CD4-positive, alpha-beta T cell treated with Interleukin-4 for 4 hours (primary cell): ENCODE data around the gene HPCAL1.

ENCODE experiments used
- DNase-seq: peaks from one replicate; pipeline ENCODE4 v3.0.0-alpha.2; 2020

Gene HPCAL1

DNA sequence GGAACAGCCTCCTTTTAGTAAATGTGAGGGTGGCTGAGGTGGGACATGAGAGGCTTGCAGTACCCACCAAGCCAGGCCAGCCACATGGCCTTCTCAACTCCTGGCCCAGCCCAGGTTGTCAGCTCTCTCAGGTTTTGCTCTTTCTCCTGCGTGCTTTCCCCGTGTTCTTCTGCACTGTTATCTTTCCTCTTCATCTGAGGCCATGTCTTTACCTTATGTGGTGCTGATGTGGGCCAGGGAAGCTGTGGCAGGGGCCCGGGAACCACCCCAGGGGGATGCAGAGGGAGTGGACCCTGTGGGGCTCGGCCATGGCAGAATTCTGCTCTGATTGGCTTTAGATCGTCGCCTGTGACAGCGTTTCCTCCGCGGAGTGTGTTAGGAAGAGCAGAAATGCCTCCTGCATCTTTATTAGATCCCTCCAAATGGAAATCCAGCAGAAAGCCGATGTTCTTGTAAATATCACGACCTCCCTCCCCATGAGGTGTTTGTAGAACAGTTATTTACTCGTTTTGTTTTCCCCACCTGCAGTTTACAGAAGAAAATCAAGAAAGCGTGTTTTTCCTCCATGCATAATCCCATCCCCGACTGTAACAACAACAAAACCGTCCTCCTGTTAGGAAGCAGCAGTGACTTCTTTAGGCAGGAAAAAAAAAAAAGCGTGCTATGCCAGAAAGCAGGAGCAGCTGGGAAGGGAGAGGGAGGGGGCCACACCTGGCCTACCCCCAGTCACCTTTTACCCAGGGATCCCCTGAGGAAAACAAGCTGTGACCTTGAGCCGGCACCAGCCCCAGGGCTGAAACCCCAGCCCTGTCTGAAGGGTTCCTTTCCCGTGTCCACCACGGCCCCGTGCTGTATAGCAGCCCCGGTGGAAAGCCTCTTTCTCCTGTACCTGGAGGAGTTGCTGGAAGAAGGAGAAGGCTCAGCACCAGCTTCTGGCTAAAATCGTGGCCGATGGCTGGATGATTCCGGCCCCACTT, 54.8 kb downstream of the HPCAL1 start:
- DNase-seq: no peak

DNA sequence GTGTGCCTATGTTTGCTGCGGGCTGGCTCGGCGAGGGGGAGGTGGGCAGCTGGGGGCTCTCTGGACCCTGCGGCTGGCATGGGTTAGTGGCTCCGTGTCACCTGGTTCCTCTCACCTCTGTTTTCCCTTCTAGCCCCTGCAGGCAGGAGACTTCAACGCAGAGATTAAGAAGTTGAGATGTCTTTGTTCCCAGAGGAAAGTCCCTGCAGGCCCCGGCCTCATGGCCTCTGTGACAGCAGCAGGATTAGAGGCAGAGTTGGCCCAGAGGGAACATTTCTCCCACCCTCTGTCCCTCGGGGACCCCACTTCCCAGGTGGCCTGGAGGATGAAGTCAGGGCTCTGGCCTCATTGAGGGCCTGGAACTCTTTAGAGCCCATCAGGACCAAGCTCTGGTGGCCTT, 56.5 kb downstream of the HPCAL1 start:
- DNase-seq: no peak

- no peak for DNase-seq
Measured at GRCh38 chr2:10359731-10360329, 57.1 kb downstream of the HPCAL1 start.

DNA sequence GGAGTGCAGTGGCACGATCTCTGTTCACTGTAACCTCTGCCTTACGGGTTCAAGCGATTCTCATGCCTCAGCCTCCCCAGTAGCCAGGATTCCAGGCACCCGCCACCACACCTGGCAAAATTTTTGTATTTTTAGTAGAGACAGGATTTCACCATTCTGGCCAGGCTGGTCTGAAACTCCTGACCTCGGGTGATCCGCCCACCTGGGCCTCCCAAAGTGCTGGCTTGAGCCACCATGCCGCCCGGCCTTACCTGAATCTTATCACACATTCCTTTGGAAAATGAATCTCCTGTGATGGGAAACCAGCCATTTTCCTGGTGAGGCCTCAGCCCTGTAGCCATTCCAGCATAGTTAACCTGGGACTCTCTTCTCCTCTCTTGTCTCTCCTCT, 57.8 kb downstream of the HPCAL1 start:
- DNase-seq: no peak

- DNase-seq: no peak
Measured at GRCh38 chr2:10360850-10361588, 58.3 kb downstream of the HPCAL1 start.

DNA sequence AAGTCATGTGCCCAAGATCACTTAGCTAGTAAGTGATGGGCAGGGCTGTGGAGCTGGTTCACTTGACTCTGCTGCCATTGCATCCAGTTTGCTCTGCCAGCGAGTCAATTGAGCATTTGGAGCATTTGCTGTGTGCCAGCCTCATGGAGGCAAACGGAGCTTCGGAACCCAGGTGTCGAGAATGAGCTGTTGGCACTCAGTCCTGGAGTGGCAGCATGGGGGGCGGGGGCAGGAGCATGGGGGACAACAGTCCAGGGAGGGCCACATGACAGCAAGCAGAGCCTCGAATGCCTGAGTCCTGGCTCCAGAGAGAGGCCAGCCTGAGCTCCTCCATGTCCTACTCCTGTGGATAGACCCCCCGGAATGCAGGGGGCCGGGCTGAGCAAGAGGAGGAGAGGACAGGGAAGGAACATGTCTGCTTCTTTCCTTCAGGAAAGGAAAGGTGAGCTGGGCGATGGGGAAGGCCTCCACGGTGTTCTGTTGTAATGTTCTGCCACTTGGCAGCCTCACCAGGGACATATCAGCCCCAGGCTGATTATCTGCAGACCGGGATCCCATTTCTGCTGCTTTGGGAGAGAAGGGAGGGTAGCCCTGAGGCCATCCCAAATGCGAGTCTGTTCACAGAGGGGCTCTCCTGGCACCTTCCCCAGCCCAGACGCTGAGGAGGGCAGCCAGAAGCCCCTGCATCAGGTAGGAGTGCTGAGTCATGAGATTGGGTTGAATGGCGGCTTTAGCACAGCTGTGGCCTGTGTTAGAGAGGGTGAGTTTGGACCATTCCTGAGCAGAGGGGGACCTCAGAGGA, 59.6 kb downstream of the HPCAL1 start:
- no peak for DNase-seq

- no peak for DNase-seq
Measured at GRCh38 chr2:10362898-10363454, 60.3 kb downstream of the HPCAL1 start.

- no peak for DNase-seq
Measured at GRCh38 chr2:10363861-10364610, 61.3 kb downstream of the HPCAL1 start.

GRCh38 chr2:10365412-10365811, 62.7 kb downstream of the HPCAL1 start:
- DNase-seq: no peak

DNA sequence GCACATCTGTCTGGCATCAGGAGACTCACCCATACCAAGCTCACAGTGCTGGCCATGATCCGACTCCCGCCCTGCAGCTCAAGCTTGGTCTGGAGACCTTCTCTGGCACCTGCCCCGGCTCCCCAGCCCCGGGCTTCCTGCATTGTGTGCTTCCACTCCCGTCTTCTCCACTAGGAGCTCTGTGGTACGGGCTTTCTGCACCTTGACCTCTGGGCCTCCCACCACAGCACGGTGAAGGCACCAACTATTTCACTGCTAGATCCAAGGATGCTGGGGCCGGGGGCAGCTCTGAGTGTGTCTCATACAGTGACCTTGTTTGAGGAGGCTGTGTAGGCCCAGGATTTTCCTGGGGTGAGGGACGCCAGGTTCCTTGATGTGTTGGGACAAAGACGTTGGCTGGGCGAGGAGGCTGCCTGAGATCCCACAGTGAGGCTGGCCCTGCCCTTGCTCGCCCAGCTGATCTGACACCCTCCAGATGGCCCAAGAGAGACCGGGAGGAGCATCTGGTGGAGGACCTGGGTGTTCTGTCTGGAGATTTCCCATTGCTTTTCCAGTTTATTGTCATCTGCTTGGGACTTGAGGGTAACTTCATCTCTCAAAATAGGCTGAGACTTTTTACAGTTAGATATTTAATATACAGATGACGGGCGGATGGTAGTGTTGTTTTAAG, 64.0 kb downstream of the HPCAL1 start:
- no peak for DNase-seq

DNA sequence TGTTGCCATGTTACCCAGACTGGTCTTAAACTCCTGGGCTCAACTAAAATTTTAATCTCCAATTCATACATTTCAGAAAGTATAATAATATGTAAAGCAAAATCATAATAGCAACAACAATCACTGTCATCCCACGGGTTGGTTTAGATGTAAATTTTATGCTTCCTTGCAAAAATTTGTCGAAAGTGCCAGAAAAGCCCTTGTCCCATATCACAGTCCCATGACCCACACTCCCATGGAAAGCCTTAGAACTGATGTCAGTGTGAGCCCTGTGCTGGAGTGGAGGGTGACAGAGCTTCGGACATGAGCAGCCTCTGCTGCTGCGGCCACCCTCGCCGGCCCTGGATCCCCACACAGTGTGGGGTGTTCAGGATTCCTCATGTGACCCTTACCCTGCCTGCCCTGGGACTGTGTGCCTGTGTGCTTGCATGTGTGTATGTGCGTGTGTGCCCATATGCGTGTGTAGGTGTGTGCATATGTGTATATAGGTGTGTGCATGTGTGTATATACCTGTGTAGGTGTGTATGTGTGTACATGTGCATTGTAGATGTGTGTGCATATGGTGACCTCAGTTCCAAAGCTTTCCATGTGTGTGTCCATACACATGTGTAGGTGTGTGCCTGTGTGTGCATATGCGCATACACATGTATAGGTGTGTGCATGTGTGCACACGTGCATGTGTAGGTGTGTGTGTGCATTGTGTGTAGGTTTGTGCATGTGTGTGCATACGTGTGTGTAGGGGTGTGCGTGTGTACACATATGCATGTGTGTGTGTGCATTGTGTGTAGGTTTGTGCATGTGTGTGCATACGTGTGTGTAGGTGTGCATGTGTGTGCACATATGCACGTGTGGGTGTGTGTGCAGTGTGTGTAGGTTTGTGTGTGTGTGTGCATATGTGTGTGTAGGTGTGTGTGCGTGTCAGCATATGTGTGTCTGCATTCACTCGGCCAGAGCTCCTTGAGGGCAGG, 65.1 kb downstream of the HPCAL1 start:
- DNase-seq: no peak

- DNase-seq: no peak
Measured at GRCh38 chr2:10368491-10369231, 66.0 kb downstream of the HPCAL1 start.

DNA sequence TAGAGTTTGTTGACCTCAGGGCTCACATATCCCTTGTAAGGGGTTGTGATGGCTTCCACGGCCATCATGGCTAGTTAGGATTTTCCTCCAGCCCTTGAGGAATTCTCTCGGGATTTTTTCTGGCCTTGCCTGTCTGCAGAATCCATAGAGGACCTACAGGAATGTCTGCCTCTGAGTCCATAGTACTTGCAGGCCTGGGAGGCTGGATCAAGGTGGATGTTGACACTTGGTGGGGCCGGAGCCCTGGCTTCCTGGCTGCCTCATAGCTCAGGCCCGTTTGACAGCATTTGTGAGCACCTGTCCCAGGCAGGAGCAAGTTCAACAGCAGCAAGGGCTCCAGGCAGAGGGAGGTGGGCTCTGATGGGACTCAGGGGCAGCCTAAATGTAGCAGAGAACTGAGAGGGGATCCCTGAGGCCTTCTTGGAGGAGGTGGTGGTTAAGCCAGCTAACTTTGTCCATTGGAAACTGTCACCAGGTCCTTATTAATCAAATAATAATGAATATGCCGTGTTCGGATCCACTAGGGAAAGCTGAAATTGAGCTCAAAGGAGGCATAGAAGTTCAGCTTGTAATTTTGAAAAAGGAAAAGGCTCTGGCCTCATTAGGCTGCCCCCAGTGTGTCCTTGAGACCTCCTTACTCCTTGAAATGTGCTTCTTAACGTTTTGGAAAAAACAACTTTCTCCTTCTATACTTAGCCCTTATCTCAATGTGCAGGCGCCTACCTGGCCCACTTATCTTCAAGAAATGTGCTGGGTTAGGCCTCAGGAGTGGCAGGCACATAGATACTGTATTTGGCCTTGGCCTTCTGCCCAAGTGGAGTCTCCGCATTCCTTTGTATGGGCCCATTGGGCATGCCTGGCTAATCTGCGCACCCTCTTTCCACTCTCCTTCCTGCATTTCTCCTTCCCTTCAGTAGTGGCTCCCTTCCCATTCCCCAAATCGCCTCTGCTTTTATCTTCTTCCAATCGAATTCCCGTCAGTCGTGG, 66.9 kb downstream of the HPCAL1 start:
- DNase-seq: no peak

DNA sequence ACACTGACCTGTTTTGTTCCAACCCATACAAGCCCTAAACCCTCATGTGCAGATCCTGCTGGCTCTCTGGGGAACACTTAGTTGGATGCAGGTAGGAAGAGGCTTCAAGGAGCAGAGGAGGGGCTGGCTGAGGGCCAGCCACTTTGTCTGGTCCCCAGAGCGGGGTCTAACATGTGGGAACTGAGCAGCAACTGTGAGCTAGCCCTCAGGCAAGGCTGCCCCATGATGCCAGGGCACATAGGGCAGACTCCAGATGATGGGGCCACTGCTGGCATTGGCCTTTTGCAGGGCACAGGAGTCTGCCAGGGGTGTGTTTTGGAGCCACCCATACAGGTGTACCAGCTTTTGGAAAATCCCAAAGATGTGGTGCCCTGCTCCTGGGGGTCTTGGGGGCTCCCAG, 67.7 kb downstream of the HPCAL1 start:
- no peak for DNase-seq

DNA sequence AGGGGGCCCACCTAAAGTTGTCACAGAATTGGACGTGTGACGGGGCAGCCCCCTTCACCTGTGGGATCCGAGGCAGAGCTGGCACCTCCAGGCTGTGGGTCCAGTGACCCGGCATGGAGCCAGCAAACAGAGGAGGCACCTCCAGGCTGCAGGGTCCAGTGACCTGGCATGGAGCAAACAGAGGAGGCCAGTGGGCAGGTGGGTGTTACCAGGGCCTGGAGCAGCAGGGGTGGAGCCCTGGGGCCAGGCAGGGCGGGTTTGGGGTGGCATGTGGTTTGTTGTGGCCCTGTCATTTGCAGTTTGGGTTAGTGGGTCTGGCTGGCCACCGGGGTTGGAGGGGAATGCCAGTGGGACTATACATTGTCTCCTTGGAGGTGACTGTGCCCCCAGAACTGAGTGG, 68.2 kb downstream of the HPCAL1 start:
- no peak for DNase-seq

- no peak for DNase-seq
Measured at GRCh38 chr2:10371441-10372196, 68.9 kb downstream of the HPCAL1 start.
